OCI-M2 (cell line): ENCODE data around the gene ERICH4.
"Not testable (repeated sequence)": the region's sequence is repeated elsewhere in the genome, so short reads cannot be mapped to it uniquely, and the experiment has no call there.

ENCODE experiments used
- DNase-seq: peaks from one replicate; lab custom pipeline; 2025; ENCODE audit not compliant: unreplicated experiment; lab: John Stamatoyannopoulos, UW

ERICH4 gene

GRCh38 chr19:41442473-41443355 lies at the start of gene ERICH4:
Gene ERICH4 (plus strand): TSS chr19:41443156. CDS start chr19:41443170, 14 bp downstream.
- no peak for DNase-seq

GRCh38 chr19:41395355-41395754 lies 47.6 kb upstream of the ERICH4 start:
- DNase-seq, result no peak

- peak; percentile 97 for DNase-seq
Observed at GRCh38 chr19:41397086-41398049, 45.6 kb upstream of the ERICH4 start, which contains the start of the genes BCKDHA and EXOSC5. Gene BCKDHA (plus strand): TSS chr19:41397818. CDS start chr19:41397828, 10 bp downstream. Gene EXOSC5 (minus strand): TSS chr19:41397359. CDS start chr19:41397328, 31 bp downstream.

GRCh38 chr19:41398050-41398418 lies 44.9 kb upstream of the ERICH4 start:
- DNase-seq, result no peak

- no peak for DNase-seq
Observed at GRCh38 chr19:41398598-41398997, 44.4 kb upstream of the ERICH4 start.

- no peak for DNase-seq
Observed at GRCh38 chr19:41399091-41399490, 43.9 kb upstream of the ERICH4 start.

- DNase-seq, result no peak
Observed at GRCh38 chr19:41399525-41399924, 43.4 kb upstream of the ERICH4 start.

GRCh38 chr19:41401483-41401882 lies 41.5 kb upstream of the ERICH4 start:
- no peak for DNase-seq

GRCh38 chr19:41402010-41402409 lies 40.9 kb upstream of the ERICH4 start:
- no peak for DNase-seq

GRCh38 chr19:41403181-41403970 lies 39.6 kb upstream of the ERICH4 start:
- no peak for DNase-seq

- no peak for DNase-seq
Observed at GRCh38 chr19:41405776-41406175, 37.2 kb upstream of the ERICH4 start.

- DNase-seq, result no peak
Observed at GRCh38 chr19:41407271-41407670, 35.7 kb upstream of the ERICH4 start.

GRCh38 chr19:41408256-41408655 lies 34.7 kb upstream of the ERICH4 start:
- no peak for DNase-seq

GRCh38 chr19:41408846-41409245 lies 34.1 kb upstream of the ERICH4 start:
- not testable (repeated sequence) for DNase-seq

GRCh38 chr19:41409288-41409687 lies 33.7 kb upstream of the ERICH4 start:
- DNase-seq, result no peak

- DNase-seq, result no peak
Observed at GRCh38 chr19:41410336-41411054, 32.5 kb upstream of the ERICH4 start.

GRCh38 chr19:41411100-41411967 lies 31.6 kb upstream of the ERICH4 start:
- DNase-seq, result no peak

- no peak for DNase-seq
Observed at GRCh38 chr19:41411968-41412265, 31.0 kb upstream of the ERICH4 start.

GRCh38 chr19:41412953-41413352 lies 30.0 kb upstream of the ERICH4 start:
- no peak for DNase-seq
